Mesenchymal stem cell (in vitro differentiated cells and primary cell): ENCODE data around the gene CAPN10.

Experiments used
- DNase-seq: peaks from one replicate; pipeline ENCODE4 v3.0.0-alpha.2; 2013
- H2AFZ ChIP-seq: one replicate; pipeline ENCODE4 v1.6.1; 2013; ENCODE audit warnings: low read depth, mild to moderate bottlenecking, control low read depth, inconsistent platforms, low read length, moderate library complexity
- H2AK5ac ChIP-seq: 2 replicates; pipeline ENCODE4 v1.6.1; 2013; ENCODE audit warnings: low read length, moderate library complexity, mild to moderate bottlenecking, inconsistent platforms; ENCODE audit not compliant: severe bottlenecking
- H2BK120ac ChIP-seq: one replicate; pipeline ENCODE4 v1.6.1; 2013; ENCODE audit warnings: low read depth, mild to moderate bottlenecking, inconsistent platforms, low read length, moderate library complexity
- H2BK12ac ChIP-seq, 2 experiments: one replicate each; pipeline ENCODE4 v1.6.1; 2013; ENCODE audit warnings: inconsistent platforms in 2 of 2, low read length in 2 of 2, mild to moderate bottlenecking in 2 of 2, moderate library complexity in 2 of 2, control low read depth in 1 of 2
- H2BK15ac ChIP-seq: one replicate; pipeline ENCODE4 v1.6.1; 2013; ENCODE audit warnings: mild to moderate bottlenecking, low read depth, inconsistent platforms; ENCODE audit not compliant: poor library complexity, severe bottlenecking
- H2BK5ac ChIP-seq: 2 replicates; pipeline ENCODE4 v1.6.1; 2013; ENCODE audit warnings: low read depth, mild to moderate bottlenecking, low read length, control low read depth, inconsistent platforms; ENCODE audit not compliant: poor library complexity, severe bottlenecking
- H3K14ac ChIP-seq, 2 experiments: one replicate each; pipeline ENCODE4 v1.6.1; 2013; ENCODE audit warnings: inconsistent platforms in 2 of 2, low read length in 2 of 2, control low read depth in 1 of 2, mild to moderate bottlenecking in 1 of 2, moderate library complexity in 1 of 2
- H3K18ac ChIP-seq, 2 experiments: one replicate each; pipeline ENCODE4 v1.6.1; 2013; ENCODE audit warnings: inconsistent platforms in 2 of 2, low read length in 2 of 2, control low read depth in 1 of 2, low read depth in 1 of 2, mild to moderate bottlenecking in 1 of 2
- H3K23ac ChIP-seq, 2 experiments: one replicate each; pipeline ENCODE4 v1.6.1; 2013; ENCODE audit warnings: inconsistent platforms in 2 of 2, low read length in 2 of 2, mild to moderate bottlenecking in 2 of 2, moderate library complexity in 2 of 2, control low read depth in 1 of 2
- H3K27ac ChIP-seq: 2 replicates; pipeline ENCODE4 v1.5.1; 2013; ENCODE audit warnings: mild to moderate bottlenecking, moderate library complexity, low read length, control low read depth, inconsistent platforms; ENCODE audit not compliant: poor library complexity, severe bottlenecking
- H3K27me3 ChIP-seq, 2 experiments: 2 replicates each; pipeline versions ENCODE4 v1.6.1 to v1.7.0; 2013; ENCODE audit warnings: low read length in 2 of 2, mild to moderate bottlenecking in 2 of 2, moderate library complexity in 2 of 2, control low read depth in 1 of 2, inconsistent platforms in 1 of 2; ENCODE audit not compliant: control insufficient read depth in 1 of 2, insufficient read depth in 1 of 2
- H3K36me3 ChIP-seq, 2 experiments: 2 replicates each; pipeline versions ENCODE4 v1.6.1 to v1.7.0; 2013; ENCODE audit warnings: low read length in 2 of 2, control low read depth in 1 of 2, inconsistent platforms in 1 of 2, low read depth in 1 of 2, mild to moderate bottlenecking in 1 of 2; ENCODE audit not compliant: insufficient read depth in 2 of 2, control insufficient read depth in 1 of 2
- H3K4ac ChIP-seq, 2 experiments: one replicate each; pipeline ENCODE4 v1.6.1; 2013; ENCODE audit warnings: inconsistent platforms in 2 of 2, low read length in 2 of 2, mild to moderate bottlenecking in 2 of 2, moderate library complexity in 2 of 2, control low read depth in 1 of 2, low read depth in 1 of 2
- H3K4me1 ChIP-seq: 2 replicates; pipeline ENCODE4 v1.6.1; 2013; ENCODE audit warnings: low read depth, low read length, control low read depth; ENCODE audit not compliant: control insufficient read depth, insufficient read depth
- H3K4me2 ChIP-seq: 2 replicates; pipeline ENCODE4 v1.6.1; 2013; ENCODE audit warnings: low read length, mild to moderate bottlenecking, inconsistent platforms; ENCODE audit not compliant: poor library complexity, severe bottlenecking
- H3K4me3 ChIP-seq, 2 experiments: 2 replicates each; pipeline versions ENCODE4 v1.5.1 to v1.7.0; 2013; ENCODE audit warnings: low read length in 2 of 2, mild to moderate bottlenecking in 2 of 2, control low read depth in 1 of 2, low read depth in 1 of 2; ENCODE audit not compliant: insufficient read depth in 1 of 2
- H3K79me1 ChIP-seq: replicated peaks from 2 replicates; pipeline ENCODE4 v1.6.1; 2013; ENCODE audit warnings: mild to moderate bottlenecking, control low read depth, low read length, inconsistent platforms; ENCODE audit not compliant: poor library complexity, severe bottlenecking
- H3K9ac ChIP-seq: 2 replicates; pipeline ENCODE4 v1.7.0; 2013; ENCODE audit warnings: mild to moderate bottlenecking, low read length, moderate library complexity
- H3K9me3 ChIP-seq: 2 replicates; pipeline ENCODE4 v1.7.0; 2013; ENCODE audit warnings: mild to moderate bottlenecking, low read length; ENCODE audit not compliant: control insufficient read depth
- H4K8ac ChIP-seq: one replicate; pipeline ENCODE4 v1.6.1; 2013; ENCODE audit warnings: inconsistent platforms, mild to moderate bottlenecking, low read length, moderate library complexity
- H4K91ac ChIP-seq: one replicate; pipeline ENCODE4 v1.6.1; 2013; ENCODE audit warnings: mild to moderate bottlenecking, low read length, inconsistent platforms
- WGBS: methylation state at CpG from one replicate; pipeline ENCODE4 v1.1.7; 2013; ENCODE audit warnings: mixed read lengths; 5-methylcytosine and 5-hydroxymethylcytosine counted together

Gene CAPN10

DNA sequence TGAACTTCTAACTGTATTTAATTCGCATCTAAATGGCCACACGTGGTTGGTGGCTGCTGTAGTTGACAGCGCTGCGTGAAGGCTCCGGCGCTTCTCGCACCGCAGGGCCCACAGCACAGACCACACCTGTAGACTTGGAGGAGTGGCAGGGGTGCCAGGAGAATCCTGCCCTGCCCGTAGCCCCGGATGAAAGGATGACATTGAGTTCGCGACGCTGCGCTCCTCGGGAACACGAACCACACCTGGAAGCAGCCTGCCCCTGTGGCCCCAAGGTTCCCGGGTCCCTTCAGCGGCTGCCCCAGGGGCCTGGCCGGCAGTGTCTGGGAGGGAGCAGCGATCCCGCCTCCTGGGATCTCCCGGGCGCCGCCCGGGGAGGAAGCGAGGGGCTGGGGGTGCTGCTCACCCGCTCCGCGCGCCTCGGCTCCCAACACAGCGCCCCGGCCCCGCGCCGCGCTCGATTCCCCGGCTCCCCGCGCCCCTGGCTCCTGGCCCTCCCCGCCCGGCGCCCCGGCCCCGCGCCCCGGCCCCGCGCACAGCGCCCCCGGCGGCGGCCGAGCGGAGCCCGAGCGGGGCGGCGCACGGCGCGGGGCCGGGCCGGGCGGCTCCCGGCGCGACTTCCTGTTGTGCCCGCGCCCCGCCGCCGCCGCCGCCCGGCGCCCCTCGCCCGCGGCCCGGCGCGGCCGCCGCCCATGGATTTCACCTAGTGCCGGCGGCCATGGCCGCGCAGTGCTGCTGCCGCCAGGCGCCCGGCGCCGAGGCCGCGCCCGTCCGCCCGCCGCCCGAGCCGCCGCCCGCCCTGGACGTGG is 18.5 kb upstream of the CAPN10 start, which contains the start of gene RNPEPL1:
TSS of gene RNPEPL1 (plus strand) at position 613 of the 806 bp plus-strand sequence. CDS start at position 716, 103 bp downstream.
- H3K4me1 ChIP-seq: peaks cover 51% of the 10 kb centered on the region
- WGBS: 1% methylated on average over 55 of the region's 106 CpGs
- DNase-seq: peak; percentile 42

GRCh38 chr2:240568678-240569522 is 17.6 kb upstream of the CAPN10 start:
- peak overlapping the region; percentile 86 for H4K8ac ChIP-seq
- no peaks in the 10 kb centered on the region for H3K27me3 ChIP-seq
- peak overlapping the region; percentile 77 for H2BK120ac ChIP-seq
- peak overlapping the region; percentile 47 for H2AFZ ChIP-seq
- H3K4me3 ChIP-seq: peak overlapping the region; percentile 73 to 86
- peaks cover 4 to 39% of the 10 kb centered on the region in 2 experiments for H3K36me3 ChIP-seq
- H3K14ac ChIP-seq: peak overlapping the region in 1 of 2 experiments; percentile 90
- H3K4me1 ChIP-seq: peaks cover 53% of the 10 kb centered on the region
- no peak overlapping the region for H2AK5ac ChIP-seq
- H2BK5ac ChIP-seq: no peak overlapping the region
- WGBS: 10% methylated on average over 63 of the region's 93 CpGs
- peak overlapping the region; percentile 74 to 90 for H3K4ac ChIP-seq
- H4K91ac ChIP-seq: peak overlapping the region; percentile 87
- peak overlapping the region in 1 of 2 experiments; percentile 50 for H3K23ac ChIP-seq
- peak overlapping the region; percentile 76 for H3K9ac ChIP-seq
- H3K79me1 ChIP-seq: peaks cover 50% of the 10 kb centered on the region
- no peaks in the 10 kb centered on the region for H3K9me3 ChIP-seq
- H3K4me2 ChIP-seq: peak overlapping the region; percentile 85
- H2BK15ac ChIP-seq: peak overlapping the region; percentile 46
- DNase-seq: peak; percentile 60
- H2BK12ac ChIP-seq: peak overlapping the region in 1 of 2 experiments; percentile 16
- H3K27ac ChIP-seq: no peak overlapping the region
- H3K18ac ChIP-seq: peak overlapping the region; percentile 74 to 93

More for the DNA sequence above, 18.5 kb upstream of the CAPN10 start, which contains the start of gene RNPEPL1:
- Histone ChIP-seq H3K4me2 (peak within 1 kb of the TSS; percentile 92), H3K27ac (no peak within 1 kb of the TSS), H3K36me3 (peaks cover 11 to 30% of the 10 kb centered on the region in 2 experiments), H3K18ac (peak within 1 kb of the TSS; percentile 74 to 93), H2AK5ac (no peak within 1 kb of the TSS), H2BK5ac (no peak within 1 kb of the TSS), H2BK15ac (peak within 1 kb of the TSS; percentile 61), H3K23ac (peak within 1 kb of the TSS in 1 of 2 experiments; percentile 61), H2AFZ (peak within 1 kb of the TSS; percentile 47), H3K14ac (peak within 1 kb of the TSS in 1 of 2 experiments; percentile 90), H2BK12ac (peak within 1 kb of the TSS; percentile 18 to 45), H3K4ac (peak within 1 kb of the TSS; percentile 74 to 90), H2BK120ac (peak within 1 kb of the TSS; percentile 77), H4K91ac (peak within 1 kb of the TSS; percentile 87), H3K9ac (peak within 1 kb of the TSS; percentile 80), H4K8ac (peak within 1 kb of the TSS; percentile 86), H3K4me3 (peak within 1 kb of the TSS; percentile 73 to 87), H3K27me3 (no peaks in the 10 kb centered on the region), H3K79me1 (peaks cover 48% of the 10 kb centered on the region), H3K9me3 (no peaks in the 10 kb centered on the region)

DNA sequence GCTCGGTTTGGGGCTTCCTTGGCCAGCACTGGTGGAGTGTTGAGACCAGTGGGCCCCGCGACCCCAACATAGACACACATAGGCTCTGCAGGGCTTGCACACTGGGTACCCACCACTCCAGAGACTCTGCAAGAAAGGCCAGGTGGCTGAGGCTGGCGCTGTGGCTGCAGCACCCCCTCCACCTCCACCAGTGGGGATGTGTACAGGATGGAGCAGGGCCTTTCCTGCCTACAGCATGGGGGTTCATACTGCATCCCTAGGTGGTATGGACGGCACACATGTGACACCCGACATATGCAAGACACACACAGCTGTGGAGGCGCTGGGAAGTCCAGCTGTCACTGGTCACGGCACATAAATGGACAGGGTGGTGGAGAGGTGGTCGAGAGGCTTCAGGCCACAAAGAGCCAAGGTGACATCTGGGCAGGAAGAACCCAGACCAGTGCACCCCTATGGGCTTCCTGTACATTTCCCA is 17.0 kb upstream of the CAPN10 start:
- no peak overlapping the region for H3K27ac ChIP-seq
- H3K23ac ChIP-seq: peak overlapping the region in 1 of 2 experiments; percentile 26
- DNase-seq: no peak
- peaks cover 46% of the 10 kb centered on the region for H3K79me1 ChIP-seq
- 92% methylated on average over 9 of the region's 9 CpGs for WGBS
- no peak overlapping the region for H2BK12ac ChIP-seq
- H3K4ac ChIP-seq: peak overlapping the region in 1 of 2 experiments; percentile 27
- H4K91ac ChIP-seq: no peak overlapping the region
- H2AK5ac ChIP-seq: no peak overlapping the region
- H2AFZ ChIP-seq: no peak overlapping the region
- H3K18ac ChIP-seq: no peak overlapping the region
- H3K4me1 ChIP-seq: peaks cover 53% of the 10 kb centered on the region
- peak overlapping the region in 1 of 2 experiments; percentile 86 for H3K4me3 ChIP-seq
- no peak overlapping the region for H4K8ac ChIP-seq
- no peak overlapping the region for H3K14ac ChIP-seq
- H2BK120ac ChIP-seq: no peak overlapping the region
- peak overlapping the region; percentile 76 for H3K9ac ChIP-seq
- peaks cover 4 to 39% of the 10 kb centered on the region in 2 experiments for H3K36me3 ChIP-seq
- peak overlapping the region; percentile 85 for H3K4me2 ChIP-seq
- H3K27me3 ChIP-seq: no peaks in the 10 kb centered on the region
- H2BK5ac ChIP-seq: no peak overlapping the region
- no peaks in the 10 kb centered on the region for H3K9me3 ChIP-seq
- H2BK15ac ChIP-seq: no peak overlapping the region
